TTC549 (cell line): ENCODE measurements around the gene PAPSS2.
"Not testable (repeated sequence)": the region's sequence is repeated elsewhere in the genome, so short reads cannot be mapped to it uniquely, and the experiment has no call there.

Source experiments
- FAIRE-seq: peaks from 2 replicates; lab custom pipeline; 2012; peaks lifted over from hg19 to GRCh38; lab: Jason Lieb, UNC

The PAPSS2 gene

DNA sequence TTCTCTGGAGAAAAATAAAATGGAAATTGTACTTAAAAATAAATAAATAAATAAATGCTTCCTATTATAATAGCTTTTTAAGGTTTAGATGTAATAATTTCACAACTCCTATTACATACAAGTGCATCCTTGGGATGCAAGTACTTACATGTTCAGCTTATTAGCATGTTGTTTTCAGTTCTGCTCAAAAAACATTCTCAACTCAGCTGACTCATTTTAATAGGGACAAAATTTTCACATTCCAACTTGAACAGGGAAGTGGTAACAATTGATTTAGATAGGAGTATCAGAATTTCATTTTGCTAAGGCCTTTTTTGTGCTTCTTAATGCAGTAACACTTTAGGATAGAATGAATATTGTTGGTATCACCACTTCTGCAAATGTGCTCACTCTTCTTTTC, 16.7 kb upstream of the PAPSS2 start:
- FAIRE-seq: no peak

DNA sequence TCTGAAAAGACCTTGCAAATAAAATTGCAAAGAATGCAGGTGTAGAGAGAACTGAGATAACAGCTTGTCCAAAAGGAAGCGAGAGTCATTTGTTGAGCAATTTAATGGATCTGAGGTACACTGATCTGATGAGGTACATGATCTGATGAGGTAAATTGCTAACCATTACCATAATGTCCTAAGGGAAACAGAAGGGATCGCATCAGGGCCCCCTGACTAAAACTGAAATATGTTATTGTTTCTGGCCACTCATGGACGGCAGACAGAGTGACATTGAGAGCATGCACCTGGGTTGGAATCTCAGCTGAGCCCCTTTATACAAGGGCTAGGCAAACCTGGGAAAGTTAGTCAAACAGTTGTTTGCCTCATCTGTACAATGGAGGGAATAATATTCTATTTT, 15.8 kb upstream of the PAPSS2 start:
- no peak for FAIRE-seq

DNA sequence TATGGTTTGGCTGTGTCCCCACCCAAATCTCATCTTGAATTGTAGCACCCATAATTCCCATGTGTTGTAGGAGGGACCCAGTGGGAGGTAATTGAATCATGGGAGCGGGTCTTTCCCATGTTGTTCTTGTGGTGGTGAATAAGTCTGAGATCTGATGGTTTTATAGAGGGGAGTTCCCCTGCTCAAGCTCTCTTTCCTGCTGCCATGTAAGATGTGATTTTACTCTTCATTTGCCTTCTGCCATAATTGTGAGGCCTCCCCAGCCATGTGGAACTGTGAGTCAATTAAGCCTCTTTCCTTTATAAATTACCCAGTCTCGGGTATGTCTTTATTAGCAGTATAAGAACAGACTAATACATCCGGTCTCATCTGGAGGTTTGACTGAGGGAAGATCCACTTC, 15.2 kb upstream of the PAPSS2 start:
- not testable (repeated sequence) for FAIRE-seq

DNA sequence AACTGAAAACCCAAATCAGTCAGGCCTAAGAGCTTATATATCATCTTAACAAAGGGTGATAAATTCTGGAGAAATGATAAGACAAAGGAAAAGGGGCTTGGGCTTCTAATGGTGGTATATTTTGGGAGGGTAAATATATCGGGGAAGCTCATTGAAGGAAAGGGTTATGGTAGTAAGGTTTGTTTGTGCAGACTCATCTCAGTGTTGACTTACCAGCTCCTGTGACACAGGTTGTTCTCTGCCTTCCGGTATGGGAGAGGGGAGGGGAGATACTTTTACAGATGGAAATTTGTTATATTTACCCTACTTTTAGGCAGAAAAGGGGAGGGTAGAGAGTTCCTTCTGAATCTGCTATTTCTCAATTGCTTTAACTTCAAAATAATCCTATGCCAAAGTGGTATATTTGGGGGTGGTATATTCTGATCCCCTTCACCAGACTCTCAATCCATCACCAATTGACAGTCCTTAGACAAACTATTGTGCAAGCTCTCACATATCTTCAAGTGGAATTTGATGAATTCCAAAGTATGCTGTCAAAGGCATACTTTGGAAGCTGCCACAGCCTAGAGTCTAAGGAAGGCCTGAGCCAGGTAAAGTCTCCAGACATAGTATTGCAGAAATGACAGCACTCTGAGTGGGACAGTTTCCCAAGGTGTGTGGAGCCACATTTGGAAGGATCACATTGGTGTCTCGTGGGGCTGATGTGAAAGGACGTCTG, 13.3 kb upstream of the PAPSS2 start:
- no peak for FAIRE-seq

DNA sequence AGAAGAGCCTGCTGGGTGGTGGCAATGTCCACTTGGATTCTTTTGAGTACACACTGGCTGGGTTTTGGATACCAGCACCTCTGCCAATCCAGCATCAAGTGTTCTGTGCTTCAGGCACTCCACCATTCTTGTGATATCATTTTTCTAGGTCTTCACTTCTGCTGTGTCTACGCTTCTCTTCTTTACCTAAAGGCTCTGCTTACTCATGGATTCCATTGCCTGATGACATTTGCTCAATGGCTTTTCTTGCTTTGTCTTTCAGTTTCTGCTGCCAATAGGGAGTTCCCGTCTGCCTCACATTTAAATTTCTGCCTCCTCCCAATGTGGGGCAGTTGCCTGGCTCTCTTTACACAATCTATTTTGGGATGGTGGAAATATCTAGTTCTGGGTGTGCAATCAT, 12.7 kb upstream of the PAPSS2 start:
- FAIRE-seq: no peak

DNA sequence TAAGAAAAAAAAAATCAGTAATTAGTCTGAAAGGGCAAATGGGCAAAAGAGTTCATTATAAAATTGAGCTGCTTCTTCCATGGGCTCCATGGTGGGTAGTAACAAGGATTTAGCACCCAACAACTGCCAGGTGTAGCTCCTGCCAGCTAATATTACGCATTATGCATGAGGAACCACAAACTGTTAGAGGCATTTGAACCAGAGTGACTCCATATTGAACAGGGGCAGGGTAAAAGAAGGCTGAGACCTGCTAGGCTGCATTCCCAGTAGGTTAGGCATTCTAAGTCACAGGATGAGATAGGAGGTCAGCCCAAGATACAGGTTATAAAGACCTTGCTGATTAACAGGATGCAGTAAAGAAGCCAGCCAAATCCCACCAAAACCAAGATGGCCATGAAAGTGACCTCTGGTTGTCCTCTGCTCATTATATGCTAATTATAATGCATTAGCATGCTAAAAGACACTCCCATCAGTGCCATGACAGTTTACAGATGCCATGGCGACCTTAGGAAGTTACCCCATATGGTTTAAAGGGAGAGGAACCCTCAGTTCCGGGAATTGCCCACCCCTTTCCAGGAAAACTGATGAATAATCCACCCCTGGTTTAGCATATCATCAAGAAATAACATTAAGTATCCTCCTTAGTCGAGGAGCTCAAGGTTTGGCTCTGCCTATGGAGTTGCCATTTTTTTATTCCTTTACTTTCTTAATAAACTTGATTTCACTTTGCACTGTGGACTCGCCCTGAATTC, 8.7 kb upstream of the PAPSS2 start:
- FAIRE-seq: no peak

DNA sequence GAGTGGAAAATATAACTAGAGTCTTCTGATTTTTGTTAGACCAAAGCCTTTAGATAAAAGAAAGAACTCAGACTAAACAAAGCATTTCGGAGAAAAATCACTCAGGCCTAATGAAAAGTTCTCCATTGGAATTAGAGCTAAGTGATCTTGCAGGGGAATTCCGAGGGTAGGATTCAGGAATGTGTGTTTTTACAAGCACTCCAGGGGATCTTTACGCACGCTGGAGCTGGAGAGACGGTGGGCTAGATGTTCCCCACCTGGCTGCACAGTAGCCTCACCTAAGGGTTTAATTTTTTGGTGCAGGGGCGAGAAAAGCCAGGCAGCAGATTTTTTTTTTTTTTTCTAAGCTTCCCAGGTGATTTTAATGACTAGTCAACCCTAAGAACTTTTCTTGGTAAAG, 7.9 kb upstream of the PAPSS2 start:
- FAIRE-seq: no peak

DNA sequence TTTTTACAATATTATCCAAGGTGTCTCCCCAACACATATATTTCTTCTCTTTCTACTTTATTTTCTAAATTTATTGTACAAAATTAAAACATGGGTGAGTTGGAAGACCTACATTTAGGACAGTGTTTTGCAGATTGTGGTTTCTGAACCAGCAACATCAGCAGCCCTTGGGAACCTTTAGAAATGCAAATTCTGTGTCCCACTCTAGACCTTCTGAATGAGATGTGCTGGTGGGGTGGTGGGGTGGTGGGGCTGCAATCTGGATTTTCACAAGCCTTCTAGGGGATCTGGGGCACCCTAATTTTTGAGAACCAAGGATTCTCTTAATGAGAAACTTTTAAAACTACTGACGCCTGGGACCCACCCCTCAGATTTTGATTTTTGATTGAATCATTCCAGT, 7.4 kb upstream of the PAPSS2 start:
- FAIRE-seq: no peak

DNA sequence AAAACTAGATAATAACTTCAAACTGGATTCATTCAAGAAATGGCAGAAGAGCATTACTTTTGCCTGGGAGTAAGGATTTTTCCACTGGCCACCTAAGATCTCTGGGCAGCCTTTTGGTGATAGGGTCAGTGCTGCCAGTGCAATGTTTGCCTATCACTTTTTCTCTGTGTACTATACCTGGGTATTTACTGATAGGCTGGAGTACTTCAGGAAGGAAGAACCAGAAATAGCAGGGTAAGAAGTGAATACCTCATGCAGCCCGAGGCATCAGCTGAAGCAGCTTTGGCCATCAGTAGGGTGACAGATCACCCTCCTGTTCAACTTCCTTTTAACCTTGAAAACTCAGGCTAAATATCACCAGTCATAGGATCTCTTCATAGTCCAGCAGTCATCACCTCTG, 5.5 kb upstream of the PAPSS2 start:
- FAIRE-seq: no peak

DNA sequence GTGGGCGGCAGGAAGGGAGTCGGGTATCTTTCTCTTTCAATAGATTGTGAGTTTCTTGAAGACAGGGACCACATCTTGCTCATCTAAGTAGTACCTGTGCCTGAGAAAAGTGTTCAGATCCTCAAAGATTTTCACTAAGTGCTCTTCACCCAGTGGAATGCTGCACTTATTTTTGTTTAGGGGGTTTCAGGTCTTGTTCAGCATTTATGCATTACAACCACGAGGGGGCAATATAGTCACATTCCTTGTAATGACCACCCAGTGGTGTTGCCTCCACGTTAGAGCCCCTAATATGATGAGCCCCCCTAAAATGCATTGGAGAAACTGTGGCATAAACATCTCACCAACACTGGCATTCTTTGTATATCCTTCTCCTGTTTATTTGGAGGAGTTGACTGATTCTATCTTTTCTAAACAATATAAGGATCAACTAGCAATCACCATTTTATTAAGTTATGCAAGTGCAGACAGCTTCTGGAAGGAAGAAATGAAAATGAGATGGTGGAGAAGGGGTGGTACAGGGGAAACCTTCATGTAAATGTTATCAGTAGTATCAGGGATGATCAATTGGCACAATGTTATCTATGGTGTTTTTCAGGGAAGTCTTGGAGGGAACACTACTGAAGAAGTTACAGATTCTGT, 3.1 kb upstream of the PAPSS2 start:
- no peak for FAIRE-seq

DNA sequence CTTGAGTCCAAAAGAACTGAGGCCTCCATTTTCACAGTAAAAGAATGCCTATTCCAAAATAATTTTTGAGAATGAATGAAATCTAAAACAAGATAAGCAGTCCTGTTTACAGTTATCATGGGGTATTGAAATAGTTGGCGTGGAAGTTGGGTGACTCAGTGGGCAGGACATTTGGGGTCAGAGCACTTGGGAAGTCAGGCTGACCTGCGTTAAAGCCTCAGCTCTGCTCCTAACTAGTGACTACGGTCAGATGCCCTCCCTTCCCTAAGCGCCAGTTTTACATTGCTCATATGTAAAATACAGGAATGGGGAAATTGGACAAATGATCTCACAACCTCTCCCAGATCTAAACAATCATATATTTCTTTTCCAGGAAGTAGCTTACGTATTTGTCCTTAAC, 2.3 kb upstream of the PAPSS2 start:
- FAIRE-seq: no peak

DNA sequence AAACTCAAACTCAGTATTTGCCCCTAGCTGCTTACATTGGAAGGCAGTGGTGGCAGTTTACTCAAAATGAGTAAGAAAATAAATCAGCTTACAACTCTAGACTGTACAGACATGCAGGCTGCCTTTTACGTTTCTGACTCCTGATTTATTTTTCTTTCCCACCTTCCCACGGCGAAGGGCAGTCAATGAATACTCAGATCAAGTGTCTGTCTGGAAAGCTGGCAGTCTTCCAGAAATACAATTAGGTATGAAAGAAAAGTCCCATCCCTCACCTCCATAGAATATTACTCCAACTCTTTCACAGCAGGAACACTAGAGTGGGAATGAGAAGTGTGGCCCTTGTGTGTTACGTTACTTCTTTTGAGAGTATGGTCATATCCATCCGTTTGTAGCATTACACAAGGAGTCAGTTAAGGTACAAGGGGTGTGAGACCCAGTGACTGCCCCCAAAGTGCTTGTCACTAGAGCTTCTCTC, 1.3 kb upstream of the PAPSS2 start:
- FAIRE-seq: no peak

DNA sequence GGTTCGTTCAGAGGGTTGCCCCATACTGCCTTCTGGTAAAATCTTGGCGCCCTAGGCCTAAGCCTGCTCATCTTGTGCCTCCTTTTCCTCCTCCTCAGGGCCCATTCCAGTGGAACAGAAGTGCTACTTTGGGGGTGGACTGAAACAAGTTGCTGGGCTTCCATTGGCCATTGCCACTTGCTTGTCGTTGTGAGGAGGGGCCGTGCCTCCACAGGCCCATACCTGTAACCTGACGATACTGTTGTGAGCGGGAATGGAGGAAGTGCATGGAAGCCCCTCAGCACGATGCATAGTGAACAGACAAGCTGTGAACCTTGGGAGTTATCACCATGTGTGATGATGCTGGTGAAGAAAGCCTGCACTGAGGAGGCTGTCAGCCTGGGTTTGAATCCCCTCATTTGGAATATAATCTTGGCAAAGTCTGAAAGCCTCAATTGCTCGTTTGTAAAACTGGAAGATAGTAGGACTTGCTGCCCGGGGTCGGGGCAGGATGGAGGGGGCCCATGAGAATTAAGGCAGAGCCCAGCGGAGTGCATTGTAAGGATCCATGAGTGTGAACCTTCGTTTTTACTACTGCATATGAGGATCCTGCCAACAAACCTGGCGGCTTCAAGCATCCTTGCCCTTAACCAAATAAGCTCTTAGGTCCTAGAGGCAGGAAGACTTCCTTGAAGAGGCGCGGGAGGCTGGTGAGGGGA, 671 bp upstream of the PAPSS2 start:
- no peak for FAIRE-seq

DNA sequence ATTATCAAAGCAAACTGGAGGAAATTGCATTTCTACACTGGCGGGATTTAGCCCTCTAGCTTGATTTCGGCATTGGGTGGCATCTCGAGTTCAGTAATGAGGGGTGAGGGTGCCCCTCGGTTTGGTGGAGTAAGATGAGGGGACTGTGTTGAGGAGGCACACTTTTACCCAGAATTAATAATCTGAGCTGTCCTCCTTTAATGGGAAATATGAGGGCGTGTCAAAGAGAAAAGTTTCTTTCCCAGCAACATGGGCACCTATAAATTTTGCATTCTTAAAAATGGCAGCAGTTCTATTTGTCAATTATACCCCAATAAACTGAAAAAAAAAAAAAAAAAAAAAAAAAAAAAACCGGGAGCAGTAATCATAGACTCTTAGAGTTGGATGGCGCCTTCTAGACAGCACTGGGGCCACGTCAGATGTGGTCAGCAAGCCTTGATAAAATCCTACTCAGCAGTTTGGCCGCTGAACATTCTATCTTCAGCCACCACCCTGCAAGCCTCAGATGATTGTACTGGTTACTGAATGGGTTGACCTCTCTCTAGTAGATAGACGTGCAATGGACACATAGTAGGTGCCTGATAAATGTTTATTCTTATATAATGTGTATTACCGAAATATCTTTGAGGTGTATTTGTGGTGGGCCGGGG, 931 bp downstream of the PAPSS2 start:
- FAIRE-seq: no peak

DNA sequence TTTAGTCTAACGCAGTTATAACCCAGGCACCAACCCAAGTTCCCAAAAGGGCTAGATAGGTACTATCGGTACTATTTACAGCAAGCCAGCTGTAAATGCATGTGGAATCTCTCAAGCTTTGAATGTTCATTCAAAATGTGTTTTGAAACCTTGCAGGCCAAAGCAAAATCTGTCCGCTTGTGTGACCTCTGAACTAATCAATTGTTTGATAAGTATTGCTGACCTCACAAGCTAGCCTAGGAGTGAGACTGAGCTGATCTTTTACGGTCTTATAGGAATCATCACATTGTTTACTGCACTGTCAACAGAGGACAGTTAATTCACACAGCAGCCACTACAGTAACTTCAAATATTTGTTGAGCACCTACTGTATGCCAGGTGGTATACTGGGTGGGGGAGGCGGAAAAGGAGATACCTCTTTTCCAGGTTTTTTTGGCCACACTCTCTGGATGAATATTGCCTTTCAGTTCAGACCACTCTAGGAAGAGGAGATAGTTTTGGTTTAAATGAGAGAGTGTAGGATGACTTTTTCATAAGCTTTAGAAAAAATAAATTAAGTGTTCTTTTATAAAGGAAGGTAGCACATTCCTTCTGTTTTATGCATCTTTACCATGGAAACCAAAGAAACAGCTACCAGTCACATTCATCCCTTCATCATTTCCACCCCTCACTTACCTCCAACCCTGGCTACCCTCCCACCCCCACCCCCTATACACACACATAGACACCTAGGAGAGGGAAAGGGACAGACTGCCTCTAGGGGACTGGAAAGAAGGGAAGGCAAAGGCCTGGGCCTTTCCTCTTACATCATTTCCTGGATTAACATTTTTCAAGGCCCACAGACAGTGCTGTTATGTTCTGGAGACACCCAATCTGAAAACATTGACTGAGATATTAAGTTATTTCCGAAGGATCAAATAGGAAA, 2.4 kb downstream of the PAPSS2 start:
- no peak for FAIRE-seq

DNA sequence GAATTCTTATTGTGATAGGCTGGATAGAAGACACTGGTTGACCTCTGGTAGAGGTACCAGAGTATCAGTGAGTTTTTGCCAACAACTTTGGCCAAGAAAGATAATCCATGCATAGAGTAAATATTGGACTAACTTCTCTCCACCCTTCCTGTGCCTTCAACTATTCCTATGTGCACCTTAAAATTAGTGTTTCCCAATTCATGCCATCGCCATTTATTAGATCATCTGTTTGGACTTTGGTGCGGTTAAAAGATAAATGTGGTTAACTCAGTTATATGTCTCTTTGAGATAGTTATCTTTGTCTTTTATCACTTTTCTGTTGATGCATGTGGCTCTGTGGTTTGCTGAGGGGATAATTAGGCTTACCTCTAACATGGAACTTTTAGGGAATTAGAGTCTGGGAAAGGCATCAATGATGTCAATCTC, 4.6 kb downstream of the PAPSS2 start:
- FAIRE-seq: no peak

DNA sequence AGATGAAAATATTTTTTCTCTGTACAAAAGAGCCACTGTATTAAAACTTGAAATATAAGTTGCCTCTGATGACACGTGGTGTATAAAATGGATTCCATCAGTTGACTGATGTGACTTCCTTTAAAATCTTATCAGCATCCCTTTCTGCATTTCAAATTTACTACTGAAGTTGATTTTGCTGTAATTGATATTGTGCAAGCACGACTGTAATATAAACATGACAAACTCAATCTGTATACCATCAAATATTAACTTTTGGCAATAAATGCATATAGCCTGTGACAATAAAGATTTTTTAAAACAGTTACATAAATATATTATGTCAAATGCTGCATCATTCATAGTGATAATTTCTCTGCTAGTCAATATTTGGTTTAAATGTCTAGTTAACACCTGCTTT, 7.8 kb downstream of the PAPSS2 start:
- FAIRE-seq: no peak

DNA sequence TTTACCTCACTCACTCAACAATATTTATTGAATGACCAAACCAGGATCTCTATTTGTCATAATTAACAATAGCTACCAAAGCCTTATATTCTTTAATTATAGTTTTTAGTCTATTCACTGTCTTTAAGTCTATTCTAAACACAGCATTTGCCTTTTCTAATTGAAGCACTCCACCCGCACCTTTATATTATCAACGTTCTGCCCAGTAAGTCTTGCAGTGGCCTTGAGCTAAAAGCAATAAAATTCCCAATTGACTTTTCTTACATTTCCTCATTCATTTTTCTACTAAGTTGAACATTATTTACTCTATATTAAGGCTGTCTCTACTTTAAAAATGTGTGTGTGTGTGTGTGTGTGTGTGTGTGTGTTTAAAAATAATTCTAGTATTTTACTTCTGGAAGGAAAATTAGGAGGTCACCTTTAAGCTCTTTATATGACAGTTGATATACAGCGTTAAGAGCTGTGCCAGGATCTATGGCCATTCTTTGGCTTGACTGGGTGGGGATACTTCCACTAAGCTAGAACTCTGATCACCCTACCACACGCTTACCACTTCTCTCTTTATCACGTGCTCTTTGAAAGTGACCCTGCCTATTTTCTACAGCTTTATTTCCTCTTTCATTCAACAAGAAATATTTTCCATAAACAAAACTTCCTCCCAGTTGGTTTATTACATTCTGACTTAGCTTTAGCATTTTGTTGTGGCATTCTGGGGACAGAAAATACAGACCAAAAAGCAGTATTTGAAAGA, 8.8 kb downstream of the PAPSS2 start:
- FAIRE-seq: no peak

DNA sequence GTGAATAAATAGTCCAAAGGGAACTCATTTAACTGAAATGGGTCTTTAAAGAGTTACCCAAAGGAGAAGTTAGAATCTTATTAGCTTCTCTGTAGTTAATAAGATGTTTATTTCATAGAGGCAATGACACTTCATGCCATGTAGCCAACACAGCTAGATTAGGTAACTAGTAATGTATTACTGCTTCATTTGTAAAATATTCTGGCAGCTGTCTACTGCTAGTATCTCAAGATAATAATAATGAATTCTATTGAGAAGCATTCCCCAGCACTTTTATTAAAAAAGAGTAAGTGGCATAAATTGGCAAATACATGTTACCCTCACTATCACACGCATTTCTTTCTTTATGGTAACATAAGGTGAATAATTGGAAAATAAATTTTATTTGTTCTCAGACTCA, 10.1 kb downstream of the PAPSS2 start:
- no peak for FAIRE-seq

DNA sequence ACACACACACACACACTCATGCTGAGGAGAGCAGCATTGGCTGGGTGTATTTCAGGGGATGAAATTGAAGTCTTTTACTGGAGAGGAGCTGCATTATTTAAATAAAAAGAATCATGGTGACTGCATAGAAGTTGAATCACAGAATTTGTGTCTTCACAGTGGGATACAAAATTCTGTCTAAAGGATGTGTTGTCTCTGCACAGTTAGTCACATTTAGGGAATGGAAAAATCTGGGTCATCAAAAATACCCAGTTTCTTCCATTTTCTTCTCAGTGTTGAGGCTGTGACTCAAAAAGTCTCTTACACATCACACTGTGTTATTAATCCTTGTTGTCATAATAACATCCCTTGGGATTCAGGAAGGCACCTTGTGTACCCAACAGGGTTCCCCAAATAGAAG, 10.9 kb downstream of the PAPSS2 start:
- FAIRE-seq: no peak
